ENCODE results near the gene ANXA1.

GRCh38 chr9:73116031-73116430 is 35.6 kb upstream of the ANXA1 start:
- TF ChIP-seq, protein P1, sequence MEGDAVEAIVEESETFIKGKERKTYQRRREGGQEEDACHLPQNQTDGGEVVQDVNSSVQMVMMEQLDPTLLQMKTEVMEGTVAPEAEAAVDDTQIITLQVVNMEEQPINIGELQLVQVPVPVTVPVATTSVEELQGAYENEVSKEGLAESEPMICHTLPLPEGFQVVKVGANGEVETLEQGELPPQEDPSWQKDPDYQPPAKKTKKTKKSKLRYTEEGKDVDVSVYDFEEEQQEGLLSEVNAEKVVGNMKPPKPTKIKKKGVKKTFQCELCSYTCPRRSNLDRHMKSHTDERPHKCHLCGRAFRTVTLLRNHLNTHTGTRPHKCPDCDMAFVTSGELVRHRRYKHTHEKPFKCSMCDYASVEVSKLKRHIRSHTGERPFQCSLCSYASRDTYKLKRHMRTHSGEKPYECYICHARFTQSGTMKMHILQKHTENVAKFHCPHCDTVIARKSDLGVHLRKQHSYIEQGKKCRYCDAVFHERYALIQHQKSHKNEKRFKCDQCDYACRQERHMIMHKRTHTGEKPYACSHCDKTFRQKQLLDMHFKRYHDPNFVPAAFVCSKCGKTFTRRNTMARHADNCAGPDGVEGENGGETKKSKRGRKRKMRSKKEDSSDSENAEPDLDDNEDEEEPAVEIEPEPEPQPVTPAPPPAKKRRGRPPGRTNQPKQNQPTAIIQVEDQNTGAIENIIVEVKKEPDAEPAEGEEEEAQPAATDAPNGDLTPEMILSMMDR (conservative IDR thresholded peaks at IDR 0.05; ENCODE audit: low read length), result no peak
- no peak for TF ChIP-seq EZH2phosphoT487 (IDR thresholded peaks at IDR 0.05; ENCODE audit: borderline replicate concordance, low read depth, low read length)
